K562 (cell line): ENCODE results near the gene SCAMP2. TPM values are rescaled to one million over a fixed set of nuclear protein-coding genes. Genes with fewer than 3 reads are reported as not detected.
A peak's percentile ranks its signal among the peaks of the same experiment; 100 is the strongest.

Source experiments
- ATAC-seq: fragments of 200-7000 bp; cut with Tn5 transposase; 3 replicates; pipeline ENCODE4 v1.9.1; 2020; ENCODE audit warnings: moderate library complexity
- BruUV-seq: library from RNA; stranded (reverse); fragments of 400-500 nt; replicated peaks from 2 replicates; lab custom pipeline; 2021; lab: Mats Ljungman, UMichigan
- CTCF ChIA-PET: fragments of 300-600 bp; formaldehyde crosslinking; extraction: SDS; loops from one replicate; lab custom pipeline; 2021; ENCODE audit warnings: low intra/inter-chr PET ratio; lab: Yijun Ruan, JAX
- POLR2A ChIA-PET: fragments of 300-600, 350-650 bp; sonication (Branson Sonifier 250); formaldehyde crosslinking; extraction: SDS; loops from one replicate; lab custom pipeline; 2021; ENCODE audit warnings: antibody characterized with exemption, inconsistent platforms; lab: Yijun Ruan, JAX
- DNase-seq, 4 experiments: peaks; one replicate each; pipeline versions ENCODE4 v3.0.0 to v3.0.0-alpha.2; 2011 to 2018; ENCODE audit warnings: low spot score in 3 of 4, mixed read lengths in 3 of 4; ENCODE audit errors: extremely low read depth in 1 of 4
- FAIRE-seq: peaks from 2 replicates; lab custom pipeline; 2011; peaks lifted over from hg19 to GRCh38; lab: Jason Lieb, UNC
- H2AFZ ChIP-seq: 2 replicates; pipeline ENCODE4 v1.6.0; 2011; ENCODE audit warnings: low read depth, low read length, control low read depth, inconsistent platforms
- H3K27ac ChIP-seq: fragments of 200-600 bp; 3 replicates; pipeline ENCODE4 v1.8.0; 2011; ENCODE audit warnings: low read depth, mild to moderate bottlenecking, control low read depth, inconsistent platforms, low read length, moderate library complexity, mixed read lengths; ENCODE audit errors: extremely low read depth
- H3K27me3 ChIP-seq, 2 experiments: fragments of 300-600 bp in 1 of 2; 2 replicates in 1 of 2; 3 replicates in 1 of 2; pipeline versions ENCODE4 v1.6.0 to v1.8.0; 2011; ENCODE audit warnings: inconsistent platforms in 2 of 2, low read length in 2 of 2, mild to moderate bottlenecking in 1 of 2, mixed read lengths in 1 of 2, moderate library complexity in 1 of 2; ENCODE audit not compliant: control insufficient read depth in 2 of 2, insufficient read depth in 2 of 2
- H3K36me3 ChIP-seq: fragments of 300-600 bp; 3 replicates; pipeline ENCODE4 v1.8.0; 2011; ENCODE audit warnings: mild to moderate bottlenecking, low read length, inconsistent platforms; ENCODE audit not compliant: control insufficient read depth, insufficient read depth
- H3K4me1 ChIP-seq, 2 experiments: fragments of 200-600 bp in 1 of 2; replicated peaks in 1 of 2; 2 replicates in 1 of 2; 3 replicates in 1 of 2; pipeline versions ENCODE4 v1.5.1 to v1.8.0; 2011; ENCODE audit warnings: inconsistent platforms in 2 of 2, low read length in 2 of 2, mild to moderate bottlenecking in 1 of 2, mixed read lengths in 1 of 2, moderate library complexity in 1 of 2; ENCODE audit not compliant: control insufficient read depth in 2 of 2, insufficient read depth in 2 of 2
- H3K4me2 ChIP-seq: 2 replicates; pipeline ENCODE4 v1.6.1; 2011; ENCODE audit warnings: low read length, control low read depth, inconsistent platforms, mixed read lengths; ENCODE audit not compliant: insufficient read depth
- H3K4me3 ChIP-seq: fragments of 200-600 bp; sonication (generic), shearing (Covaris generic); 2 replicates; pipeline ENCODE4 v1.5.1; 2016; ENCODE audit warnings: control low read depth, inconsistent platforms
- H3K79me2 ChIP-seq: fragments of 200-600 bp; 3 replicates; pipeline ENCODE4 v1.8.0; 2011; ENCODE audit warnings: low read length, inconsistent platforms; ENCODE audit not compliant: control insufficient read depth, insufficient read depth
- H3K9ac ChIP-seq, 2 experiments: 2 replicates each; pipeline versions ENCODE4 v1.6.0 to v1.6.1; 2011; ENCODE audit warnings: low read depth in 2 of 2, low read length in 2 of 2, control low read depth in 1 of 2, inconsistent platforms in 1 of 2, mild to moderate bottlenecking in 1 of 2, mixed read lengths in 1 of 2; ENCODE audit not compliant: insufficient read depth in 1 of 2
- H3K9me1 ChIP-seq: one replicate; pipeline ENCODE4 v1.6.0; 2011; ENCODE audit warnings: inconsistent platforms, mild to moderate bottlenecking, low read length, moderate library complexity; ENCODE audit not compliant: control insufficient read depth, insufficient read depth
- H3K9me3 ChIP-seq: replicated peaks from 2 replicates; pipeline ENCODE4 v1.5.1; 2011; ENCODE audit warnings: low read depth, low read length, inconsistent platforms; ENCODE audit not compliant: control insufficient read depth, insufficient read depth
- H4K20me1 ChIP-seq: replicated peaks from 2 replicates; pipeline ENCODE4 v1.6.1; 2011; ENCODE audit warnings: low read length, inconsistent platforms, mixed read lengths; ENCODE audit not compliant: control insufficient read depth, insufficient read depth
- BRF2 ChIP-seq: IDR thresholded peaks from 3 replicates; pipeline ENCODE4 v1.6.1; 2011; ENCODE audit warnings: borderline replicate concordance, mild to moderate bottlenecking; ENCODE audit not compliant: insufficient read length, insufficient read depth
- CAMTA2 ChIP-seq: fragments of 250-450 bp; sonication (Bioruptor Pico); conservative IDR thresholded peaks from 2 replicates; pipeline ENCODE4 v1.5.1; 2022
- E2F8 ChIP-seq: fragments of 450-650 bp; IDR thresholded peaks from 2 replicates; pipeline ENCODE4 v1.7.1; 2018; ENCODE audit warnings: mild to moderate bottlenecking, low read depth; ENCODE audit not compliant: partially characterized antibody
- ELF2 ChIP-seq: fragments of 250-450 bp; sonication (Bioruptor Pico); IDR thresholded peaks from 2 replicates; pipeline ENCODE4 v1.5.0; 2021; ENCODE audit warnings: mild to moderate bottlenecking
- GMEB1 ChIP-seq: fragments of 250-450 bp; sonication (Bioruptor Pico); IDR thresholded peaks from 2 replicates; pipeline ENCODE4 v1.4.0; 2020; ENCODE audit warnings: mild to moderate bottlenecking
- HCFC1 ChIP-seq: IDR thresholded peaks from 2 replicates; pipeline ENCODE4 v1.6.1; 2012; ENCODE audit warnings: low read depth, low read length, improper control_type of control experiment
- HOMEZ ChIP-seq: fragments of 250-450 bp; sonication (Bioruptor Pico); IDR thresholded peaks from 2 replicates; pipeline ENCODE4 v1.4.0; 2020; ENCODE audit warnings: mild to moderate bottlenecking, moderate library complexity
- NFIC ChIP-seq: fragments of 450-650 bp; IDR thresholded peaks from 2 replicates; pipeline ENCODE4 v1.6.1; 2017; ENCODE audit warnings: mild to moderate bottlenecking, inconsistent platforms
- NONO ChIP-seq, 2 experiments: fragments of 200-400 bp in 1 of 2; fragments of 450-650 bp in 1 of 2; formaldehyde crosslinking in 1 of 2; IDR thresholded peaks; 2 replicates each; pipeline ENCODE4 v1.6.1; 2017; ENCODE audit warnings: low read depth in 2 of 2, mild to moderate bottlenecking in 2 of 2, moderate library complexity in 2 of 2, low read length in 1 of 2
- TCF15 ChIP-seq: fragments of 250-450 bp; sonication (Bioruptor Pico); IDR thresholded peaks from 2 replicates; pipeline ENCODE4 v1.8.0; 2022; ENCODE audit warnings: moderate library complexity, mild to moderate bottlenecking, inconsistent platforms
- TGIF2 ChIP-seq: sonication (generic); formaldehyde crosslinking; IDR thresholded peaks from 2 replicates; pipeline ENCODE4 v1.8.1; 2022; ENCODE audit warnings: mild to moderate bottlenecking, missing genetic modification reagents, moderate library complexity
- ZNF384 ChIP-seq: IDR thresholded peaks from 2 replicates; pipeline ENCODE4 v1.6.1; 2012; ENCODE audit warnings: low read depth, low read length, improper control_type of control experiment
- WGBS: fragments of 100-300 bp; shearing (Covaris generic); methylation state at CpG from one replicate; pipeline ENCODE4 v1.1.6; 2016; ENCODE audit warnings: low coverage, mixed read lengths; ENCODE audit not compliant: insufficient coverage; ENCODE audit errors: missing lambda C conversion rate; 5-methylcytosine and 5-hydroxymethylcytosine counted together
- in situ Hi-C: fragments of 300-500 bp; cut with MboI; formaldehyde crosslinking; loops from 4 replicates; pipeline ENCODE4 v1.15.0; 2018; ENCODE audit warnings: inconsistent platforms, mixed read lengths
- intact Hi-C: fragments of 100-400 bp; cut with micrococcal nuclease; formaldehyde crosslinking; loops from 2 replicates; pipeline ENCODE4 v1.14.2; 2022
- polyA plus RNA-seq, 8 experiments: library from polyadenylated mRNA; depleted of rRNA in 4 of 8; stranded (reverse) in 5 of 8; unstranded in 3 of 8; fragments of >200 nt; fragmentation: Nextera tagmentation in 2 of 8; fragmentation: Illumina TruSeq in 1 of 8; extraction: Ambion mirVana in 2 of 8; extraction: Trizol in 1 of 8; gene quantifications; 2 replicates each; pipeline versions ENCODE4 v1.2.1 to v1.2.3, GENCODE V29; 2011 to 2014; ENCODE audit warnings: inconsistent platforms in 1 of 8, missing spikeins in 1 of 8
- total RNA-seq, 7 experiments: library from RNA; depleted of rRNA in 6 of 7; stranded (reverse); fragments of >200 nt in 6 of 7; fragmentation: Illumina TruSeq in 2 of 7; extraction: Trizol in 2 of 7; gene quantifications; 2 replicates each; pipeline versions ENCODE4 v1.2.1 to v1.2.3, GENCODE V29; 2011 to 2021; ENCODE audit warnings: low replicate concordance in 1 of 7

SCAMP2 gene
- total and polyA plus RNA-seq, 9 of the 15 experiments (the other 6 are each of a cell fraction or from before 2014, with no cell fraction given): 5.9 to 61.1 (median 20.1) TPM

GRCh38 chr15:74913041-74913440 lies 39.9 kb upstream of the SCAMP2 start (continued):
- no peak for TF ChIP-seq HOMEZ (CRISPR knock-in tag)
- no peak for TF ChIP-seq GMEB1 (CRISPR knock-in tag)
- TF ChIP-seq NFIC: peak; percentile 69
- TF ChIP-seq TCF15: no peak

GRCh38 chr15:74908635-74909034 lies 35.5 kb upstream of the SCAMP2 start:
- no peaks in the 10 kb centered on the region for H3K27me3 ChIP-seq
- no peak overlapping the region for H2AFZ ChIP-seq
- H4K20me1 ChIP-seq: no peaks in the 10 kb centered on the region
- H3K9me3 ChIP-seq: no peaks in the 10 kb centered on the region
- FAIRE-seq (no peak), ATAC-seq (no peak), DNase-seq (no peak)
- peaks cover 36% of the 10 kb centered on the region for H3K36me3 ChIP-seq
- WGBS: 71% methylated on average over 4 of the region's 4 CpGs
- in situ Hi-C loops (no loop called here), intact Hi-C loops (loop anchor here (5.0 kb wide), 1 partner anchor 79 kb away; no protein-coding TSS in a partner anchor)
- ChIA-PET POLR2A (interaction anchor here (0.6 to 3.8 kb wide), 5 partner anchors 9 to 311 kb away, joined by 3 to 29 read pairs (median 3); no protein-coding TSS in a partner anchor), CTCF (no interaction called here)
- H3K27ac ChIP-seq: no peak overlapping the region
- no peak overlapping the region for H3K4me2 ChIP-seq
- H3K4me1 ChIP-seq: peaks cover 11 to 14% of the 10 kb centered on the region in 2 experiments; a peak in 4 of 5 replicates
- H3K9ac ChIP-seq: no peak overlapping the region
- H3K79me2 ChIP-seq: peaks cover 23% of the 10 kb centered on the region
- H3K9me1 ChIP-seq: no peaks in the 10 kb centered on the region
- H3K4me3 ChIP-seq: no peak overlapping the region
- no peak for TF ChIP-seq HCFC1
- TF ChIP-seq CAMTA2 (CRISPR knock-in tag): no peak
- no peak for TF ChIP-seq E2F8
- TF ChIP-seq BRF2: no peak
- no peak for TF ChIP-seq TGIF2 (CRISPR knock-in tag)
- TF ChIP-seq ZNF384: no peak
- TF ChIP-seq ELF2: no peak
- no peak for TF ChIP-seq NONO (IDR thresholded peaks at IDR 0.05; ENCODE audit: low read depth in 2 of 2, low read length in 1 of 2)
- no TSS peak for BruUV-seq
